Left lung (tissue), 10 donors: ENCODE data around the gene DSTN. TPM values are rescaled to one million over a fixed set of nuclear protein-coding genes. Genes with fewer than 3 reads are reported as not detected.
A peak's percentile ranks its signal among the peaks of the same experiment; 100 is the strongest.

Experiments used
- ATAC-seq: fragments of 200-7000 bp; cut with Tn5 transposase; one replicate; pipeline ENCODE4 v1.9.1; 2020; ENCODE audit warnings: moderate library complexity
- DNase-seq, 4 donors: peaks; one replicate each; pipeline ENCODE4 v3.0.0-alpha.2; 2013 to 2020
- H3K27ac ChIP-seq, 2 donors: fragments of 200-600 bp; sonication (generic) in 1 of 2; one replicate each; pipeline versions ENCODE4 v1.5.0 to v1.8.0; 2020 to 2021
- H3K27me3 ChIP-seq, 2 donors: fragments of 200-600 bp; sonication (generic) in 1 of 2; one replicate each; pipeline versions ENCODE4 v1.5.0 to v1.8.0; 2020 to 2021
- H3K36me3 ChIP-seq, 2 donors: fragments of 200-600 bp; sonication (generic) in 1 of 2; one replicate each; pipeline versions ENCODE4 v1.5.0 to v1.8.0; 2020 to 2021
- H3K4me1 ChIP-seq, 2 donors: fragments of 200-600 bp; one replicate each; pipeline ENCODE4 v1.8.0; 2021
- H3K4me3 ChIP-seq, 2 donors: fragments of 200-600 bp; sonication (generic) in 1 of 2; one replicate each; pipeline versions ENCODE4 v1.5.0 to v1.8.0; 2020 to 2021; ENCODE audit warnings: mild to moderate bottlenecking in 1 of 2
- H3K9me3 ChIP-seq, 2 donors: fragments of 200-600 bp; sonication (generic) in 1 of 2; one replicate each; pipeline versions ENCODE4 v1.5.0 to v1.8.0; 2020 to 2021
- intact Hi-C, 2 donors: fragments of 100-400 bp; cut with DNase I; formaldehyde crosslinking; loops; one replicate each; pipeline versions ENCODE4 v1.11.2 to v1.14.2; 2022
- polyA plus RNA-seq, 6 donors: library from polyadenylated mRNA; unstranded; fragments of 120-200 nt; gene quantifications; one replicate each; pipeline ENCODE4 v1.2.1, GENCODE V29; 2013; ENCODE audit not compliant: insufficient read length in 6 of 6
- total RNA-seq, 2 donors: library from RNA; stranded (reverse); fragmentation: NEBNext Ultra II Directional; extraction: Animal tissue kit (Norgen Biotek cat#: 25700); gene quantifications; one replicate each; pipeline ENCODE4 v1.2.1, GENCODE V29; 2021
- TF ChIP-seq, protein P1 (sequence below), 2 donors: fragments of 200-600 bp; sonication (generic) in 1 of 2; IDR thresholded peaks; one replicate each; pipeline versions ENCODE4 v1.5.0 to v1.8.0; 2021; ENCODE audit warnings: antibody characterized with exemption in 2 of 2
- donor health status: DM: no; HTN: yes; CAD: no.
- donor health status: DM: no; HTN: no; CAD: no.

DSTN gene
- total and polyA plus RNA-seq, 8 donors = 340 to 551 (median 366) TPM

DNA sequence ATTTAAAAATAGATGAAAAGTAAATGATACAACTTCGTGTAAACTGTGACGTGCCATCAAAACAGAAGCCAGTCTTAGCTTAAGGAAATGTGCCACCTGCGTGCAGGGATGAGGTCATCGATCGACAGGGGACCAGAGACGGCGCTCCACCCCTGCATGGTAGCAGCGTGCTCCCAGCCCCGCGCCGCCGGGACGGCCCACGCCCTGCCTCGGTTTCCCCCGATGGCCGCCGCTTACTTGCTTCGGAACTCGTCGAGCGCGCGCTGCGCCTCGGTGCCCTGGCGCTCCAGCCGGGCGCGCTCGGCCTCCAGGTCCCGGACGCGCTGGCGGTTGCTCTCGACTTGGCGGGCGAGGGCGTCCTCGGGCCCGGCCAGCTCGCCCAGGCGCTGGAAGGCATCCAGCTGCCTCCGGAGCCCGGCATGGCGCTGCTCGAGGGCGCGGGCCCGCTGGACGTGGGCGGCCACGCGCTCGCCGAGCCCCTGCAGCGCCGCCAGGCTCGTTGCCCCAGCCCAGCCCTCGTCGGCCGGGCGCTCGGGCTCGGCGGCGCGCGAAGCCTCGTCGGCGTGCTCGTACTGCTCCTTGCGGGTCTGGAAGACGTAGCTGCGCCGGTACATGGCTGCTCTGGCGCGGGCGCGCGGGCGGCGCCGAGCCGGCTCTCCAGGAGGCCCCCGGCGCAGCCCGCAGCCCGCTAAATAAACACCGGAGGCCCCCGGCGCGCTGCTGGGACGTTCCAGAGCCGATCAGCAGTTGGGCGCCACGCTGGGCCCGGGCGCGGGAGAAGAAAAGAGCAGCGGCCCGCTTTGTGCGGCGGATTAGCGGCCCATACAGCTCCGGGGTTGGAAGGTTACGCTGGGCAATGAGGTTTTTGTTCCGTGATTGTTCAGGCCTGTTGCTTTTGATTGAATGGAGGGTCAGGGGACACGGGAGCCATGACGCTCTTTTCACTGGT lies 38.9 kb upstream of the DSTN start, which contains the start of gene BFSP1:
BFSP1 (minus strand) TSS at position 664 of the 949 bp plus-strand sequence; CDS start at position 614, 50 bp downstream.
- peak within 1 kb of the TSS; percentile 38 to 42 for H3K4me3 ChIP-seq
- H3K27me3 ChIP-seq = peaks cover 0 to 27% of the 10 kb centered on the region in 2 donors
- H3K36me3 ChIP-seq = no peaks in the 10 kb centered on the region
- H3K4me1 ChIP-seq = peaks cover 6 to 23% of the 10 kb centered on the region in 2 donors
- peak; percentile 51 to 84 (median 62) for DNase-seq
- ATAC-seq = peak; percentile 86
- peak within 1 kb of the TSS; percentile 54 to 60 for H3K27ac ChIP-seq
- intact Hi-C loops = loop anchor here in 1 of 2 donors (10.0 kb wide), 1 partner anchor 84 kb away; no protein-coding TSS in a partner anchor
- TF ChIP-seq, protein P1, sequence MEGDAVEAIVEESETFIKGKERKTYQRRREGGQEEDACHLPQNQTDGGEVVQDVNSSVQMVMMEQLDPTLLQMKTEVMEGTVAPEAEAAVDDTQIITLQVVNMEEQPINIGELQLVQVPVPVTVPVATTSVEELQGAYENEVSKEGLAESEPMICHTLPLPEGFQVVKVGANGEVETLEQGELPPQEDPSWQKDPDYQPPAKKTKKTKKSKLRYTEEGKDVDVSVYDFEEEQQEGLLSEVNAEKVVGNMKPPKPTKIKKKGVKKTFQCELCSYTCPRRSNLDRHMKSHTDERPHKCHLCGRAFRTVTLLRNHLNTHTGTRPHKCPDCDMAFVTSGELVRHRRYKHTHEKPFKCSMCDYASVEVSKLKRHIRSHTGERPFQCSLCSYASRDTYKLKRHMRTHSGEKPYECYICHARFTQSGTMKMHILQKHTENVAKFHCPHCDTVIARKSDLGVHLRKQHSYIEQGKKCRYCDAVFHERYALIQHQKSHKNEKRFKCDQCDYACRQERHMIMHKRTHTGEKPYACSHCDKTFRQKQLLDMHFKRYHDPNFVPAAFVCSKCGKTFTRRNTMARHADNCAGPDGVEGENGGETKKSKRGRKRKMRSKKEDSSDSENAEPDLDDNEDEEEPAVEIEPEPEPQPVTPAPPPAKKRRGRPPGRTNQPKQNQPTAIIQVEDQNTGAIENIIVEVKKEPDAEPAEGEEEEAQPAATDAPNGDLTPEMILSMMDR (IDR thresholded peaks at IDR 0.05) = no peak
- no peaks in the 10 kb centered on the region for H3K9me3 ChIP-seq

DNA sequence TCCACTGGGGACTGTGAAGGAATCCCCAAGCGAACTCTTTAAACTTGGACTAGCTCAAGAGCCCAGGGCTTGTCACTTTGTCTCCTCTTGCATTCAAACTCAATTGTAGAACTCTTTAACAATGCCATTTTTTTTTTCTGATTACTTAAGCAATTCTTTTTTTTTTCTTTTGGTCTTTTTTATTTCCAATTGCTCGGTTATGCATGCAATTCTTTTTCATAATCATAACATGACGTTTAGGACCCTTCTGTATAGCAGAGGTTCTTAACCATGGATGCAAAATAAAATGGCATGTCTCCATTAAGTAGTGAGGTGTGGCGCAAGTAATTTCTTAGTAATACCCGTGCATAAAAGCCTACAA lies 38.2 kb upstream of the DSTN start:
- no peaks in the 10 kb centered on the region for H3K36me3 ChIP-seq
- H3K9me3 ChIP-seq = no peaks in the 10 kb centered on the region
- no peak for DNase-seq
- TF ChIP-seq, protein P1 (IDR thresholded peaks at IDR 0.05) = no peak
- ATAC-seq = no peak
- H3K27ac ChIP-seq = peak overlapping the region; percentile 54 to 60
- H3K4me1 ChIP-seq = peaks cover 6 to 23% of the 10 kb centered on the region in 2 donors
- intact Hi-C loops = loop anchor here in 1 of 2 donors (10.0 kb wide), 1 partner anchor 83 kb away; no protein-coding TSS in a partner anchor
- peak overlapping the region; percentile 38 to 42 for H3K4me3 ChIP-seq
- peaks cover 0 to 27% of the 10 kb centered on the region in 2 donors for H3K27me3 ChIP-seq

DNA sequence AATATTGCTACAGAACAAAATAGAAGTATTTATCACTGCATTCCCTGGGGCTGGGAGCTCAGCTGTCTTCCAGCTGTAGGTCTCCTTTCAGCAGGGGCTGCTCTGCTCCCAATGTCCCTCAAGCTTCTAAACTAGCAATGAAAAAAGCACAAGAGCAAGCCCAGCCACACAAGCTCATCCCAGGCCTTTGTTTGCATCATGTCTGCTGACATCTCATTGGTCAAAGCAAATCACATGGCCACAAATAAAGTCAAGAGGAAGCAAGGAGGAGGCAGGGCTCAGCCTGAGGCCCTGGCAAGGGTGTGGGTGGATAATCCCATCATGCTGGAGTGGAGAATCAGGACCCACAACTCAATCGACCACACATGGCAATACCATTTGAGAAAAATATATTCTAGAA lies 36.5 kb upstream of the DSTN start:
- H3K4me1 ChIP-seq = peaks cover 6 to 28% of the 10 kb centered on the region in 2 donors
- no peaks in the 10 kb centered on the region for H3K9me3 ChIP-seq
- peaks cover 0 to 27% of the 10 kb centered on the region in 2 donors for H3K27me3 ChIP-seq
- no peak overlapping the region for H3K27ac ChIP-seq
- TF ChIP-seq, protein P1 (IDR thresholded peaks at IDR 0.05) = no peak
- intact Hi-C loops = loop anchor here in 1 of 2 donors (10.0 kb wide), 1 partner anchor 81 kb away; no protein-coding TSS in a partner anchor
- no peak for ATAC-seq
- H3K4me3 ChIP-seq = no peak overlapping the region
- H3K36me3 ChIP-seq = no peaks in the 10 kb centered on the region
- peak in 1 of 4 donors; percentile 28 for DNase-seq

DNA sequence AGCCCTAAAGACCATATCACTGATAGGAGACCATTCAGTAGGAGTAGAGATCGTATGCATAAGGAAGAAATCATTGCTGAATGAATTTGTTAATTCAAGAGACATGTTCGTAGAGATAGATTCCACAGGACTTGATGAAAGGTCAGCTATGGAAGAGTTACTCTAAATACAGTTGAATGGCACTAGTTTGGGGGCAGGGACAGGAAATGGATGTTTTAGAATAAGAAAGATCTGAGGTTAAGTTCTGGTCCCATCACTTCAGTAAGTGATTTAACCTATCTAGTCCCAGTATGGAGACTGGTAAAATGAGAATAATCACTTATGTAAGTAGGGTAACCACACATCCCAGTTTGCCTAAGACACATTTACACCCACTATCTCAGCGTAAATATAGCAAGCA lies 35.8 kb upstream of the DSTN start:
- TF ChIP-seq, protein P1 (IDR thresholded peaks at IDR 0.05) = no peak
- peaks cover 0 to 27% of the 10 kb centered on the region in 2 donors for H3K27me3 ChIP-seq
- ATAC-seq (no peak), DNase-seq (no peak)
- no peaks in the 10 kb centered on the region for H3K9me3 ChIP-seq
- peaks cover 6 to 28% of the 10 kb centered on the region in 2 donors for H3K4me1 ChIP-seq
- intact Hi-C loops = loop anchor here in 1 of 2 donors (10.0 kb wide), 1 partner anchor 81 kb away; no protein-coding TSS in a partner anchor
- no peak overlapping the region for H3K27ac ChIP-seq
- no peak overlapping the region for H3K4me3 ChIP-seq
- H3K36me3 ChIP-seq = no peaks in the 10 kb centered on the region
